ENCODE measurements around the gene C2orf15. TPM values are rescaled to one million over a fixed set of nuclear protein-coding genes. Genes with fewer than 3 reads are reported as not detected.
A peak's percentile ranks its signal among the peaks of the same experiment; 100 is the strongest.

The C2orf15 gene
- total RNA-seq, 1 experiment from 2014 or later, result 0.93 TPM

DNA sequence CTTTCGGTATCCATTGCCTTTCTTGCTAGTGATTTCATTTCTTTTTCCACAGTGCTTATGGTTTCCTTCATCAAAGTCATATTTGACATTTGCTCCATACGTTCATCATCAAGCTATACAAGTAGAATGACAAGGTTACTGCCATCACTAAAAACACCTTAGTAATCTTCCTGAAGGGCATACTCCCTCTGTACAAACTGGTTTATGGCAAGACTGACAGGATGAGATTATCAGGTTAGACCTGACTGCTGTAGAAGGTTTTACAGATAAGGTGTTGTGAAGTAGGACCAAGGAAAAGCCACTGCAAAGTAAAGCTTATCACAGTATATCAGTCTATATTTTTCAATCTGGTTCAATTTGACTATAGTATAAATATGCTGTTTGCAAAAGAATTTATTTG lies 37.5 kb upstream of the C2orf15 start:
- Mint-ChIP-seq H3K4me1 (ENCODE audit: insufficient read depth, unreplicated experiment) (peaks cover 8% of the 10 kb centered on the region), H3K27me3 (ENCODE audit: insufficient read depth, unreplicated experiment) (no peaks in the 10 kb centered on the region), H3K27ac (ENCODE audit: low read depth, unreplicated experiment) (no peak overlapping the region), H3K36me3 (ENCODE audit: insufficient read depth, unreplicated experiment) (no peaks in the 10 kb centered on the region), H3K4me3 (ENCODE audit: unreplicated experiment) (no peak overlapping the region), H3K9me3 (ENCODE audit: unreplicated experiment) (no peaks in the 10 kb centered on the region)
- intact Hi-C loops (cut with micrococcal nuclease), result no loop called here
- TF ChIP-seq, protein P1, sequence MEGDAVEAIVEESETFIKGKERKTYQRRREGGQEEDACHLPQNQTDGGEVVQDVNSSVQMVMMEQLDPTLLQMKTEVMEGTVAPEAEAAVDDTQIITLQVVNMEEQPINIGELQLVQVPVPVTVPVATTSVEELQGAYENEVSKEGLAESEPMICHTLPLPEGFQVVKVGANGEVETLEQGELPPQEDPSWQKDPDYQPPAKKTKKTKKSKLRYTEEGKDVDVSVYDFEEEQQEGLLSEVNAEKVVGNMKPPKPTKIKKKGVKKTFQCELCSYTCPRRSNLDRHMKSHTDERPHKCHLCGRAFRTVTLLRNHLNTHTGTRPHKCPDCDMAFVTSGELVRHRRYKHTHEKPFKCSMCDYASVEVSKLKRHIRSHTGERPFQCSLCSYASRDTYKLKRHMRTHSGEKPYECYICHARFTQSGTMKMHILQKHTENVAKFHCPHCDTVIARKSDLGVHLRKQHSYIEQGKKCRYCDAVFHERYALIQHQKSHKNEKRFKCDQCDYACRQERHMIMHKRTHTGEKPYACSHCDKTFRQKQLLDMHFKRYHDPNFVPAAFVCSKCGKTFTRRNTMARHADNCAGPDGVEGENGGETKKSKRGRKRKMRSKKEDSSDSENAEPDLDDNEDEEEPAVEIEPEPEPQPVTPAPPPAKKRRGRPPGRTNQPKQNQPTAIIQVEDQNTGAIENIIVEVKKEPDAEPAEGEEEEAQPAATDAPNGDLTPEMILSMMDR (IDR thresholded peaks at IDR 0.05; ENCODE audit: unreplicated experiment), result no peak
- DNase-seq (ENCODE audit: unreplicated experiment), result no peak
- no TSS peak for BruUV-seq (replicated peaks)
- ChIA-PET POLR2A (interaction anchor here (0.6 to 0.7 kb wide), 2 partner anchors 13 to 636 kb away, joined by 3 to 4 read pairs; no protein-coding TSS in a partner anchor), CTCF (no interaction called here)

DNA sequence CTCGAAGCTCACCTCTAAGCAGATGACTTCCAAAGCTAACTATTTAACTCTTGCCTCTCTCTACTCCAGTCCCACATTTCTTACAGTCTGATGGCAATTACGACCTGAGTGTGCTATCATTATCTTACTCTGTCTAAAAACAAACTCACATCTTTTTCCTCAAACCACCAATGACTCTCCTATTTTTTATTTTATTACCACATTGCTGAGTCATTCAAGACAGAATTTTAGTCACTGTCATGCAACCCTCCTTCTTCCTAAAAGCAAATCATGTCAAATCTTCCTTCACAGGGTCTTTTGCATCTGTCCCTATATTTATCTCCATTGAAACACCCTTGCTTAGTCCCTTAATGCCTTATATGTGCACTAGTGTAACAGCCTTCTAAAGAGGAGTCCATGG lies 34.6 kb upstream of the C2orf15 start:
- H3K27ac Mint-ChIP-seq (ENCODE audit: low read depth, unreplicated experiment), result no peak overlapping the region
- no peaks in the 10 kb centered on the region for H3K27me3 Mint-ChIP-seq (ENCODE audit: insufficient read depth, unreplicated experiment)
- POLR2A ChIA-PET, result interaction anchor here (0.6 kb wide), 1 partner anchor 241 kb away, joined by 4 read pairs; no protein-coding TSS in a partner anchor
- TF ChIP-seq, protein P1 (IDR thresholded peaks at IDR 0.05; ENCODE audit: unreplicated experiment), result no peak
- no peaks in the 10 kb centered on the region for H3K9me3 Mint-ChIP-seq (ENCODE audit: unreplicated experiment)
- peak; percentile 4 for DNase-seq (ENCODE audit: unreplicated experiment)
- CTCF ChIA-PET, result no interaction called here
- intact Hi-C loops (cut with micrococcal nuclease), result no loop called here
- no peak overlapping the region for H3K4me3 Mint-ChIP-seq (ENCODE audit: unreplicated experiment)
- BruUV-seq (replicated peaks), result no TSS peak
- peaks cover under 1% of the 10 kb centered on the region for H3K4me1 Mint-ChIP-seq (ENCODE audit: insufficient read depth, unreplicated experiment)
- no peaks in the 10 kb centered on the region for H3K36me3 Mint-ChIP-seq (ENCODE audit: insufficient read depth, unreplicated experiment)

DNA sequence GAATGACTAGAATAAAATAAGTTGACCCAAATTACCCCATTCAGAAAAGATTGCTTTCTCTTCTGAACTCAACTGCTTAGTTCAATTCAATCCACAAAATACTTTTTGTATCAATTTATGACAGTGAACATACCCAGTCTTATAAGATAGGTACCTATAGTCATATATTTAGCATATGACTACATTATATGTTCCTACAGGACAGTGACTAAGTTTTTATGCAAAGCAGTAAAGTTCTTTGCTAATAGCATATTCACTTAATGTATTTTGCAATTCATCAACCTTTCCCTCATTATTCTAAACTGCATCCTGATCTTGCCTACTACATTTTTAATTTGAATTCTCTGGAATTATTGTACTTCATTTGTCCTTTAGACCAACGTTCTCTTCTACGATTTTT lies 30.3 kb upstream of the C2orf15 start:
- H3K36me3 Mint-ChIP-seq (ENCODE audit: insufficient read depth, unreplicated experiment), result no peaks in the 10 kb centered on the region
- CTCF ChIA-PET, result no interaction called here
- H3K4me3 Mint-ChIP-seq (ENCODE audit: unreplicated experiment), result no peak overlapping the region
- intact Hi-C loops (cut with micrococcal nuclease), result no loop called here
- BruUV-seq (replicated peaks), result no TSS peak
- no peaks in the 10 kb centered on the region for H3K9me3 Mint-ChIP-seq (ENCODE audit: unreplicated experiment)
- TF ChIP-seq, protein P1 (IDR thresholded peaks at IDR 0.05; ENCODE audit: unreplicated experiment), result no peak
- H3K4me1 Mint-ChIP-seq (ENCODE audit: insufficient read depth, unreplicated experiment), result no peaks in the 10 kb centered on the region
- H3K27ac Mint-ChIP-seq (ENCODE audit: low read depth, unreplicated experiment), result no peak overlapping the region
- DNase-seq (ENCODE audit: unreplicated experiment), result no peak
- POLR2A ChIA-PET, result no interaction called here
- H3K27me3 Mint-ChIP-seq (ENCODE audit: insufficient read depth, unreplicated experiment), result no peaks in the 10 kb centered on the region

DNA sequence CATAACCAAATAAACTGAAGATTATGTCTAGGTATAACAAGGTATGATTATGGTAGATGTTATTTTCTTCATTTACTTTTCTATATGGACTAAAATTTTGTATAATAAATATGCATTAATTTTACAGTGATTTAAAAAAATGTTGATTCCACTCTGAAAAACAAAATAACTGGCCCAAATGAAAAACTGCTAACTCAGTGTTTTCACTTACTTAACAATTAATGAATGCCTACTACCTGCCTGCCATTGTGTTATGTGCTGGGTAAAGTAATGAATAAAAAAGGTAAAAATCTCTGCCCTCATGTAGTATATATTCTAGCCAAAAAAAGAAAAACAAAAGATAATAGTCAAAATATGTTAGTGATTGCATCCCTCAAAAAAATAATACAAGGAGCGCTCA lies 29.6 kb upstream of the C2orf15 start:
- intact Hi-C loops (cut with micrococcal nuclease), result no loop called here
- Mint-ChIP-seq H3K27ac (ENCODE audit: low read depth, unreplicated experiment) (no peak overlapping the region), H3K27me3 (ENCODE audit: insufficient read depth, unreplicated experiment) (no peaks in the 10 kb centered on the region), H3K4me3 (ENCODE audit: unreplicated experiment) (no peak overlapping the region), H3K36me3 (ENCODE audit: insufficient read depth, unreplicated experiment) (no peaks in the 10 kb centered on the region), H3K4me1 (ENCODE audit: insufficient read depth, unreplicated experiment) (no peaks in the 10 kb centered on the region), H3K9me3 (ENCODE audit: unreplicated experiment) (no peaks in the 10 kb centered on the region)
- no TSS peak for BruUV-seq (replicated peaks)
- POLR2A ChIA-PET, result interaction anchor here (0.9 kb wide), 1 partner anchor 22 kb away, joined by 3 read pairs; no protein-coding TSS in a partner anchor
- DNase-seq (ENCODE audit: unreplicated experiment), result no peak
- CTCF ChIA-PET, result no interaction called here
- TF ChIP-seq, protein P1 (IDR thresholded peaks at IDR 0.05; ENCODE audit: unreplicated experiment), result no peak

All from MCF 10A (cell line).